HG02610 (cell line): ENCODE results near the gene CDKL1.

Experiments used
- ATAC-seq: cut with Tn5 transposase; IDR thresholded peaks from one replicate; pipeline ENCODE4 v1.9.1; 2021; ENCODE audit warnings: mild to moderate bottlenecking, moderate library complexity; ENCODE audit not compliant: unreplicated experiment

Gene CDKL1

DNA sequence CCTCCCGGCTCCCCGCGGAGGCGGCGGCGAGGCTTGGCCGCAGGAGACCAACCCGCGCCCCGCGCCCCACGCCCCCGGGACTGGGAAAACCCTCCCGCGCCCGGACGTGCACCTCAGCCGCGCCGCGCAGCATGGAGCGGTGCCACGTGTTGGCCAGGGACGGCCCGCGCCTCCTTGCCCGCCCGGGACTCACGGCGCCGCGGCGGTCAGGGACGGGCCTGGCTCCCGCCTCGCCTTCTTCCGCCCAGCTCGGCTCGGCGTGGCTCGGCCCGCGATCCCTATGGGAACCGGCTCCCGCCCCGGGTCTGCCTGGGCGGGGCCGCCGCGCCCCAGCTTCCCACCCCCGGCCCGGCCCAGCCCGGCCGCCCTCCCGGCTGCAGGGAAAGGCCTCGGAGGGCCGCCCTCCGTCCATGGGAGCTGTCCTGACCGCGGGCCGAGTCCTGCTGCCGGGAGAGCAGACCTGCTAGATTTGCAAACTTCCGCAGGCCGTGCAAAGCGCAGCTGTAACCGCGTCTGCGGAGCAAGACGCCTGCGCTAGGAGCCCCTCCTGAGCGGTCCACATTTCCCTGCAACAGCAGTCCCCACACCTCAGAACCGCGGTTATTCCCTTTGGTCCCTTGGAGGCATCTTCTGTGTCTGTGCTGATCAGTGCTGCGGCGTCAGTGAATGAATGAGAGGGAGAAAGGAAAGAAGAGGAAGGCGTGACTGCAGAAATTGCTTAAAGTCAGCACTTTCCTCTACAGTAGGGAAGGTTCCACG is at the start of gene CDKL1:
Gene CDKL1, minus strand, starts transcription at position 251 of the 759 bp plus-strand sequence. CDS start 1,013 bp downstream, outside the sequence.
- ATAC-seq: peak; percentile 60

- ATAC-seq: no peak
Measured at GRCh38 chr14:50434528-50434927, 37.8 kb upstream of the CDKL1 start.

GRCh38 chr14:50432131-50432530 is 35.5 kb upstream of the CDKL1 start:
- no peak for ATAC-seq

- no peak for ATAC-seq
Measured at GRCh38 chr14:50425816-50426215, 29.1 kb upstream of the CDKL1 start.

GRCh38 chr14:50425105-50425504 is 28.4 kb upstream of the CDKL1 start:
- ATAC-seq: no peak

- ATAC-seq: no peak
Measured at GRCh38 chr14:50423529-50423928, 26.8 kb upstream of the CDKL1 start.

GRCh38 chr14:50421499-50421898 is 24.8 kb upstream of the CDKL1 start:
- no peak for ATAC-seq

DNA sequence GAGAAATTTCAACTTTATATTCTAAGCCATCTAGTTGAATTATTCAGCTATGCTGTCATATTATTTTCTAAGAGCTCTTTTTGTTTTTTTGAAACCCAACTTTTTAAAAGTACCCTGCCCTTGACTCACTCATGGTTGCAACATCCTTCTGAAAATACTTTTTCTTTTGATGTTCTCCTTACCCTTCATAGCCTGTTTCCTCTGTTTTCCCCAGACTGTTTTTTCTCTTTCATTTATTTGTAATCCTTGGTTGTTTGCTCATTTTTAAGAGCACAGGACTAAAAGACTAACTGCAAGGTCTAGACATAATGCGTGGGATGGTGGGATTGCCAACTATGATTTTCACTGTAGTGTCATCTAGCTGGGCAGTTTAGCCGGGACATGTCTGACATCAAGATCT is 21.2 kb upstream of the CDKL1 start:
- no peak for ATAC-seq

DNA sequence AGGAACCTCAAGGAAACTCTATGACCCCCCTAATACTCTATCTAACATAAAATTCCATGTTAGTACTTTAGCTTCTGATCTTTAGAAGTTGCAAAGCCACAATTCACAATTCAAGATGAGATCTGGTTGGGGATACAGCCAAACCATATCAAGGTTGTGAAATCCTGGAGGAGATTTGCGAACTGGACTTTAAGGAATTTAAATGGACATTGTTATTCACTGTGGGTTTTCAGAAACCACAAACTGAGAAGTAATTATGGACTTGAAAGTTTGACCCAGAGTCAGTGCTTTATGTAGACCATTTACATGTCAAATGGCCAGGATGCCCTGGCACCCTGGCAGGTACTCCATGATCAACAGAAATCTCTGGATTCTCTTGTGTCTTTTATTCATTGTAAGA is 14.2 kb upstream of the CDKL1 start:
- ATAC-seq: no peak

DNA sequence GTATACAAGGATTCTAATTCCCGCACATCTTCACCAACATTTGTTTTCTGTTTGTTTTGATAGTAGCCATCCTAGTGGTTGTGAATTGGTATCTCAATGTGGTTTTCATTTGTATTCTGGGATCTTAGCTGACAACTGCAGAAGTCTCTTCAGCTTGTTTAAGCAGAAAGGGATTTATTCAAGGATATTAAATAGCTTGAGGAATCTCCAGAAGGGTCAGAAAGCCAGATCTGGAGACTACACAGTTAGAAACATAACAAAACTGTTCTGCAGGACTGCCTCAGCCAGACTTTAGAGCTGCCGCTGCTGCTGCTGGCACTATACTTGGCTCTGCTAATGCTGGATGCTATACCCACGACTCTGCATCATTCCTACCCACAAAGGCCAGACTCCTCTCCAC is 13.4 kb upstream of the CDKL1 start:
- no peak for ATAC-seq

DNA sequence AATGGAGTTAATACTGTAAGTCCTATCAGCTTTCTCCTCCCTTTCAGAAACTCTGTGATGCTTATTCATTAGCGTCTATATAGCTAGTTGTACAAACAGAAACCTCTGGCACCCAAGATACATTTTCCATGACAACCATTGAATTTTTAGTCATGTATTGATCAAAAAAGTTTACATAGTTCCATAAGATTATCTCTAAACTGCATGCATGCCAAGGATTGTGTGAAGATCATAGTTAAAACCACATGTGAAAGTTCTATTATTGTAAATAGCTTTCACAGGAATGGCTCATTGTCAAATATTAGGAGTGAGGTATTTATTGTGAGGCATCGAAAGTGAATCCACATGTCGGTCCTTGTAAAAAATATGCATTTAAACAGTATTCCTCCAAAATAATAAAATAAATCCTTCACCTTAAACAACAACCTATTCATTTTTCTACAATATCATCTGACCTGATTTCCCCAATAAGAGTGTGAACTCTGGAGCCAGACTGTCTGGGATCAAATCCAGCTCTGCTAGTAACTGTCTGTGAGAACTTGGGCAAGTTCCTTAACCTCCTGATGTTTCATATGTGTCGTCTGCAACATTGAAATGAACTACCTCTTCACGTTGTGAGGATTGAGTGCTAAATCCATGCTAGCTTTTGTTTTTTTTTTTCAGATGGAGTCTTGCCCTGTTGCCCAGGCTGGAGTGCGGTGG is 10.6 kb upstream of the CDKL1 start:
- no peak for ATAC-seq

- ATAC-seq: no peak
Measured at GRCh38 chr14:50403419-50403818, 6.7 kb upstream of the CDKL1 start.

DNA sequence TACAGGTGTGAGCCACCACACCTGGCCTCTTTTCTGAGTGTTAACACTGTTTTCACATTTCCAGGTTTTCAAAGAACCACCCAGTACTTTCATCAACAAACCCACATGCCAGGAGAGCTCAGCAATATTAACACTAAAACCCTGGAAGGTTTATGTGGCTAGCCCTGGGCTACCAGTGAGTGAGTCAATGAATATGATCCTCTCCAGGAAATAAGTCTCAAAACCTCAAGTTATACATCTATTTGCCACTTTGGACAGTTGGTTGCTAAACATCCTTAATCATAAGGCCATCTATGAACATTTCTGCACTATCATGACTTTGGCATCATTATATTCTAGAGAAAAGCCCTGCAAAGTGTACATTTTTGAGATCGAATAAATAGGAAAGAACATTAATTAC is 6.3 kb upstream of the CDKL1 start:
- no peak for ATAC-seq

- no peak for ATAC-seq
Measured at GRCh38 chr14:50400461-50400860, 3.8 kb upstream of the CDKL1 start.

GRCh38 chr14:50399251-50400032 is 2.8 kb upstream of the CDKL1 start:
- ATAC-seq: no peak

GRCh38 chr14:50398189-50398580 is 1.5 kb upstream of the CDKL1 start:
- ATAC-seq: no peak

GRCh38 chr14:50397390-50398188 is 908 bp upstream of the CDKL1 start:
- ATAC-seq: no peak

DNA sequence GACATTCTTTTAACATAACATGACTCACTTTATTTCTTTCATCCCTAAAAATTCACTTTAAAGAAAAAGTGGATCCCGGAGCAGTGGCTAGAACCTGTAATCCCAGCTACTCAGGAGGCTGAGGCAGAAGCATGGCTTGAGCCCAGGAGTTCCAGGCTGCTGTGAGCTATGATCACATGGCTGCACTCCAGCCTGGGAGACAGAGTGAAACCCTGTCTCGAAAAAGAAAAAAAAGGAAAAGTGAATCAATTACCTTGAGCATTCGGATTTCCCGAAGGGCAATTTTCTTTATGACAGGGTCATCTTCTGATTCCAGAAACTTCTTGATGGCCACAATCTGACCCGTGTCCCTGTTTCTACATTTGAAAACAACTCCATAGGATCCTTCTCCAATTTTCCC is 1.2 kb downstream of the CDKL1 start:
- ATAC-seq: no peak

DNA sequence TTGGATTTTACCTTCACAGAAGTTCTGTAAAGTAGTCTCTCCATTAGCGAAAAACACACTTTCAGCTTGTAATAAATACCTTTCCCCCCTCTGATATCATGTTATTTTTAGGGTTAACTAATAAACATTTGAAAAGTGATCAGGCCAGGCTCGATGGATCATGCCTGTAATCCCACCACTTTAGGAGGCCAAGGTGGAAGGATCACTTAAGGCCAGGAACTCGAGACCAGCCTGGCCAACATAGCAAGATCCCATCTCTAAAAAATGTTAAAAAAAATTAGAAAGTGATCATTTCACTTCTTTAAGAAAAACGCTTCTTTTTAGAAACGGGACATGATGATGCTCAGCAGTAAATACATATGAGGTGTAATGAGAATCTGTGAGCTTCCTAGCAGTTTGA is 2.0 kb downstream of the CDKL1 start:
- no peak for ATAC-seq

DNA sequence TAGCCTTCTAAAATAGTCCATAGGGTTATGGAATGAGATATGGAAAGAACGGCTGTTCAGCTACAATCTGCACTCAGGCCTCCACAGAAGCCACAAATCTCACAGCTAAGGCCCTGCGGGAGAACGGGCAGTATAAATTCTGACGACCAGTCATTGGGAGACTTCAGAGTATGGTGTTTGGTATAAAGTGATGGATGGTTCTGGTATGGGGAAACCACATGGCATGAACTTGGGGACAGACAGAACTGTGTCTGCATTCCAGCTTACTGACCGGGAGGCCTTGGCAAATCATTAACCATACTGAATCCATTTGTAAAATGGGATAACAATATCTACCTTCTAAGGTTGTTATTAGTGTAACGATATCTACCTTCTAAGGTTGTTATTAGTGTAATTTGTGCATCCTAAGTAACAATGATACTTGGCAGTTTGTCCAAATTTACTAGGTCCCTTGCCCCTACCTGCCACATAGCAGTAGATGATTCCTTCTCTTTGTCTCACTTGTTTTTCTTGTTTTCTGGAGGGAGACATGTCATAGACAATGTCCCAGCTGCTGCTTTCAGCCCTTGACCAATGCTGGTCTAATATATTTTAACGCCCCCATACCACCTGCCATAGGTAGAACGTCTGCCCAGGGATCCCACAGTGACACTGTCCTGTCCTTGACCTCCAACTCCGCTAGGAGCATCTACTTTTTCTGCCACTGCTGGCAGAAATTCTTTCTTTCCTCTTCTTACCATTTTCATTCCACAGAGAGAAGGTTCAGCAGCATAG is 6.8 kb downstream of the CDKL1 start:
- no peak for ATAC-seq
